OCI-LY1 (cell line): ENCODE measurements around the gene ODAD4.
A peak's percentile ranks its signal among the peaks of the same experiment; 100 is the strongest.

Source experiments
- H2AFZ ChIP-seq: fragments of 200-600 bp; sonication (generic), shearing (Covaris generic); 2 replicates; pipeline ENCODE4 v1.6.0; 2014; ENCODE audit warnings: antibody characterized with exemption, mild to moderate bottlenecking, low read length
- H3F3A ChIP-seq: fragments of 200-600 bp; sonication (generic), shearing (Covaris generic); 2 replicates; pipeline ENCODE4 v1.6.0; 2014; ENCODE audit warnings: mild to moderate bottlenecking, antibody characterized with exemption, low read length, moderate library complexity; ENCODE audit not compliant: insufficient read depth
- H3K27ac ChIP-seq: fragments of 200-600 bp; sonication (generic); 2 replicates; pipeline ENCODE4 v1.5.1; 2014; ENCODE audit warnings: low read length, mixed run types, mild to moderate bottlenecking, low read depth; ENCODE audit not compliant: poor library complexity, severe bottlenecking
- H3K27me3 ChIP-seq: fragments of 200-600 bp; sonication (generic); 2 replicates; pipeline ENCODE4 v1.6.0; 2014; ENCODE audit warnings: antibody characterized with exemption, mild to moderate bottlenecking, low read length, moderate library complexity; ENCODE audit not compliant: insufficient read depth
- H3K36me3 ChIP-seq: fragments of 200-600 bp; sonication (generic); 2 replicates; pipeline ENCODE4 v1.6.1; 2014; ENCODE audit warnings: mild to moderate bottlenecking, antibody characterized with exemption, low read length, moderate library complexity, mixed read lengths; ENCODE audit not compliant: insufficient read depth
- H3K4me1 ChIP-seq: fragments of 200-600 bp; sonication (generic); 2 replicates; pipeline ENCODE4 v1.5.1; 2014; ENCODE audit warnings: mild to moderate bottlenecking, low read length, moderate library complexity; ENCODE audit not compliant: insufficient read depth, severe bottlenecking
- H3K4me2 ChIP-seq: fragments of 200-600 bp; sonication (generic), shearing (Covaris generic); 2 replicates; pipeline ENCODE4 v1.6.1; 2014; ENCODE audit warnings: low read length
- H3K4me3 ChIP-seq: fragments of 200-600 bp; sonication (generic); 2 replicates; pipeline ENCODE4 v1.5.1; 2014; ENCODE audit warnings: low read length, low read depth, mild to moderate bottlenecking, mixed read lengths; ENCODE audit not compliant: poor library complexity, severe bottlenecking
- H3K79me2 ChIP-seq: fragments of 200-600 bp; shearing (Covaris generic); 2 replicates; pipeline ENCODE4 v1.6.1; 2016; ENCODE audit warnings: mixed run types, low read length, mixed read lengths; ENCODE audit not compliant: insufficient read depth
- H3K9ac ChIP-seq: fragments of 200-600 bp; sonication (generic), shearing (Covaris generic); 2 replicates; pipeline ENCODE4 v1.6.1; 2014; ENCODE audit warnings: mild to moderate bottlenecking, low read length, mixed read lengths
- H3K9me2 ChIP-seq: fragments of 200-600 bp; sonication (generic), shearing (Covaris generic); 2 replicates; pipeline ENCODE4 v1.6.1; 2014; ENCODE audit warnings: low read depth, mild to moderate bottlenecking, low read length, mixed read lengths
- H3K9me3 ChIP-seq: fragments of 200-600 bp; shearing (Covaris generic); 2 replicates; pipeline ENCODE4 v1.6.1; 2014; ENCODE audit warnings: low read length, mixed read lengths
- H4K20me1 ChIP-seq: fragments of 200-600 bp; sonication (generic), shearing (Covaris generic); 2 replicates; pipeline ENCODE4 v1.6.0; 2016; ENCODE audit warnings: mild to moderate bottlenecking, low read length; ENCODE audit not compliant: insufficient read depth
- EZH2 ChIP-seq: fragments of 200-600 bp; sonication (generic), shearing (Covaris generic); IDR thresholded peaks from 2 replicates; pipeline ENCODE4 v1.8.0; 2017; ENCODE audit warnings: borderline replicate concordance, mixed run types, mild to moderate bottlenecking, antibody characterized with exemption, low read length, moderate library complexity, mixed read lengths
- TF ChIP-seq, protein P1 (sequence below): fragments of 200-600 bp; sonication (generic), shearing (Covaris generic); IDR thresholded peaks from 2 replicates; pipeline ENCODE4 v1.5.1; 2017; ENCODE audit warnings: mild to moderate bottlenecking, antibody characterized with exemption, low read length, moderate library complexity, mixed read lengths

ODAD4 gene, protein sequence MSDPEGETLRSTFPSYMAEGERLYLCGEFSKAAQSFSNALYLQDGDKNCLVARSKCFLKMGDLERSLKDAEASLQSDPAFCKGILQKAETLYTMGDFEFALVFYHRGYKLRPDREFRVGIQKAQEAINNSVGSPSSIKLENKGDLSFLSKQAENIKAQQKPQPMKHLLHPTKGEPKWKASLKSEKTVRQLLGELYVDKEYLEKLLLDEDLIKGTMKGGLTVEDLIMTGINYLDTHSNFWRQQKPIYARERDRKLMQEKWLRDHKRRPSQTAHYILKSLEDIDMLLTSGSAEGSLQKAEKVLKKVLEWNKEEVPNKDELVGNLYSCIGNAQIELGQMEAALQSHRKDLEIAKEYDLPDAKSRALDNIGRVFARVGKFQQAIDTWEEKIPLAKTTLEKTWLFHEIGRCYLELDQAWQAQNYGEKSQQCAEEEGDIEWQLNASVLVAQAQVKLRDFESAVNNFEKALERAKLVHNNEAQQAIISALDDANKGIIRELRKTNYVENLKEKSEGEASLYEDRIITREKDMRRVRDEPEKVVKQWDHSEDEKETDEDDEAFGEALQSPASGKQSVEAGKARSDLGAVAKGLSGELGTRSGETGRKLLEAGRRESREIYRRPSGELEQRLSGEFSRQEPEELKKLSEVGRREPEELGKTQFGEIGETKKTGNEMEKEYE

DNA sequence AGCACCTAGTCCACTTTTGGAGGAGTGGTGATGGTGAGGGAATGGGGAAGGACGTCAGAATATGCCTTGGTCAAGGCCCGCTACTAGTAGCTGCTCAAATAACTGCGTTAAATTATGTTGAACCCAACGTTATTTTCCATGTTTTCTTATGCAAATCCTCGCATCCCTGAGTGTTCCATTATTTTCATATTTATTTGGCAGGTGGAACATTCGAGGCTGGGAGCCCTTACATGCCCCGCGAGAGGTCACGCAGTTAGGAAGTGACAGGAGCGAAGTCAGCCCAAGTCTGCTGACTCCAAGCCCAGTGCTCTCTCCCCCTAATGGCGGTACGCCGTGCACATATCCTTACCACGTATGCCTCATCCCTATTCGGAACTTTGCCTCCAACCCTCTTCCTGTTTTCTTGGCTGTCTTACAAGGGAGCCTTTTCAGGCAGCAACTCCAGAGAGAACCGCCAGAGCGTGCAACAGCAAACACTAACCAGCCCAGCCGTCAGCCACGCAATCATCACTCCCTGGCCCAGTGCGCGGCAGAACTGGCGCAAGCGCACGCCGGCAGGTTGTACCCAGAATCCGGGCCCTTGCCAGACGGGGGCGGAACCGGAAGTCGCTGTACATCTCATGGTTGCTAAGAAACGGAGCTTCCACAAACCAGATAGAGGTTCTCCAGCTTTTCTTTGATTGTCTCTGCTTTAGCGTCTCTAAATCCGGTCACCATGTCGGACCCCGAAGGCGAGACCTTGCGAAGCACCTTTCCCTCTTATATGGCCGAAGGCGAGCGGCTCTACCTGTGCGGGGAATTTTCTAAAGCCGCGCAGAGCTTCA is at the start of gene ODAD4:
Gene ODAD4 (plus strand): TSS at position 609 of the 824 bp plus-strand sequence. CDS start 107 bp downstream, at position 716.
- no peak within 1 kb of the TSS for H2AFZ ChIP-seq
- H3F3A ChIP-seq = no peaks in the 10 kb centered on the region
- H3K79me2 ChIP-seq = 0 out of 2 replicates have a peak, but pooled peaks cover 3% of the 10 kb centered on the region
- TF ChIP-seq, protein P1, sequence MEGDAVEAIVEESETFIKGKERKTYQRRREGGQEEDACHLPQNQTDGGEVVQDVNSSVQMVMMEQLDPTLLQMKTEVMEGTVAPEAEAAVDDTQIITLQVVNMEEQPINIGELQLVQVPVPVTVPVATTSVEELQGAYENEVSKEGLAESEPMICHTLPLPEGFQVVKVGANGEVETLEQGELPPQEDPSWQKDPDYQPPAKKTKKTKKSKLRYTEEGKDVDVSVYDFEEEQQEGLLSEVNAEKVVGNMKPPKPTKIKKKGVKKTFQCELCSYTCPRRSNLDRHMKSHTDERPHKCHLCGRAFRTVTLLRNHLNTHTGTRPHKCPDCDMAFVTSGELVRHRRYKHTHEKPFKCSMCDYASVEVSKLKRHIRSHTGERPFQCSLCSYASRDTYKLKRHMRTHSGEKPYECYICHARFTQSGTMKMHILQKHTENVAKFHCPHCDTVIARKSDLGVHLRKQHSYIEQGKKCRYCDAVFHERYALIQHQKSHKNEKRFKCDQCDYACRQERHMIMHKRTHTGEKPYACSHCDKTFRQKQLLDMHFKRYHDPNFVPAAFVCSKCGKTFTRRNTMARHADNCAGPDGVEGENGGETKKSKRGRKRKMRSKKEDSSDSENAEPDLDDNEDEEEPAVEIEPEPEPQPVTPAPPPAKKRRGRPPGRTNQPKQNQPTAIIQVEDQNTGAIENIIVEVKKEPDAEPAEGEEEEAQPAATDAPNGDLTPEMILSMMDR = peak; percentile 29; the same call in 1 of the 2 replicates
- TF ChIP-seq EZH2 = no peak
- H3K4me3 ChIP-seq = peak within 1 kb of the TSS; percentile 66
- no peaks in the 10 kb centered on the region for H3K9me2 ChIP-seq
- peak within 1 kb of the TSS; percentile 78 for H3K4me2 ChIP-seq
- H3K4me1 ChIP-seq = peaks cover 21% of the 10 kb centered on the region
- no peaks in the 10 kb centered on the region for H3K9me3 ChIP-seq
- H3K9ac ChIP-seq = peak within 1 kb of the TSS; percentile 71
- H3K27ac ChIP-seq = peak within 1 kb of the TSS; percentile 22
- H3K27me3 ChIP-seq = no peaks in the 10 kb centered on the region
- H3K36me3 ChIP-seq = no peaks in the 10 kb centered on the region
- H4K20me1 ChIP-seq = no peaks in the 10 kb centered on the region

DNA sequence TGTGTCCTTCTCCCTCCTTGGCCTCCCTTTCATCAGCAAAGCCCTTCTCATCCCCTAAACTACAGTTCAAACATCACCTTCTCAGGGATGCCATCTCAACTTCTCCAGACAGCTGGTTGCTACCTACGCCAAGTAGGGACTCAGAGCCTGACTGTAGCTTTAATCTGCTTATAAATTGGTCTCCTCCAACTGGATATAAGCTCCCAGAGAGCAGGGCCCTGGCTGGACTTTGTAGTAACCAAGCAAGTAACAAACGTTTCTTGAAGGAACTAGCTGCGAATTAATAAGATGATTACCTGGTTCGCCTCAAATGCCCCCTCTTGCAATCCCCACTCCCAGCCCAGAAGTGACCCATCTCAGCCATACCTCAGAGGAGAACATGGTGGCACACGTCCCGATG is 47.7 kb upstream of the ODAD4 start:
- Histone ChIP-seq H4K20me1 (no peaks in the 10 kb centered on the region), H2AFZ (no peak overlapping the region), H3K36me3 (peaks cover 95% of the 10 kb centered on the region), H3F3A (no peaks in the 10 kb centered on the region), H3K27me3 (no peaks in the 10 kb centered on the region), H3K27ac (no peak overlapping the region), H3K4me3 (no peak overlapping the region), H3K4me2 (no peak overlapping the region), H3K9ac (no peak overlapping the region), H3K79me2 (no peaks in the 10 kb centered on the region), H3K4me1 (no peaks in the 10 kb centered on the region), H3K9me2 (no peaks in the 10 kb centered on the region), H3K9me3 (no peaks in the 10 kb centered on the region)
- TF ChIP-seq, protein P1 = no peak
- no peak for TF ChIP-seq EZH2

DNA sequence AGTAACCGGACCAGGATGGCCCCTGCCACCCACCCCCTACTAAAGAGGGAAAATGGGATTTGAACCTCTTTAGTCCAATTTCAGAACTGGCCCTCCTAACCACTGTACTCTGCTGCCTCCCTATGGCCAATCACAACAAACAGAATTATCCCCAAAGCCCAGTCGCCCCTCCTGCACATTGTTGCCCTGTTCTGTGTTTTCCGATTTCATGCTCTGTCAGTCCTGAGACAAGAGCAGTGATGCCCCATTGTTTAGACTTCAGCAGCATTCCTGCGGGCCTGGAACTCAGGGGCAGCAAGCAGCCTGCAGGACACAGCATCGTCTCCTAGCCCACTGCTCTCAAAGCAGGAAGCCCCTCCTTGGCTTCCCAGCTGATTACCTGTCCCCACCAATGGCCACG is 44.7 kb upstream of the ODAD4 start:
- H2AFZ ChIP-seq = no peak overlapping the region
- no peaks in the 10 kb centered on the region for H3K9me3 ChIP-seq
- no peak overlapping the region for H3K4me3 ChIP-seq
- H3K27ac ChIP-seq = no peak overlapping the region
- H4K20me1 ChIP-seq = no peaks in the 10 kb centered on the region
- H3K79me2 ChIP-seq = no peaks in the 10 kb centered on the region
- no peaks in the 10 kb centered on the region for H3F3A ChIP-seq
- no peaks in the 10 kb centered on the region for H3K9me2 ChIP-seq
- peaks cover 92% of the 10 kb centered on the region for H3K36me3 ChIP-seq
- H3K4me1 ChIP-seq = no peaks in the 10 kb centered on the region
- no peak for TF ChIP-seq EZH2
- TF ChIP-seq, protein P1 = peak; percentile 40; the same call in 1 of the 2 replicates
- H3K9ac ChIP-seq = no peak overlapping the region
- no peaks in the 10 kb centered on the region for H3K27me3 ChIP-seq
- no peak overlapping the region for H3K4me2 ChIP-seq
